T-helper 22 cell (primary cell): Measurements from ENCODE around the gene DEFB127.
"Not testable (repeated sequence)": the region's sequence is repeated elsewhere in the genome, so short reads cannot be mapped to it uniquely, and the experiment has no call there.

Experiments
- DNase-seq: peaks from one replicate; pipeline ENCODE4 v3.0.0-alpha.2; 2020; ENCODE audit warnings: low read depth

The DEFB127 gene, protein sequence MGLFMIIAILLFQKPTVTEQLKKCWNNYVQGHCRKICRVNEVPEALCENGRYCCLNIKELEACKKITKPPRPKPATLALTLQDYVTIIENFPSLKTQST

DNA sequence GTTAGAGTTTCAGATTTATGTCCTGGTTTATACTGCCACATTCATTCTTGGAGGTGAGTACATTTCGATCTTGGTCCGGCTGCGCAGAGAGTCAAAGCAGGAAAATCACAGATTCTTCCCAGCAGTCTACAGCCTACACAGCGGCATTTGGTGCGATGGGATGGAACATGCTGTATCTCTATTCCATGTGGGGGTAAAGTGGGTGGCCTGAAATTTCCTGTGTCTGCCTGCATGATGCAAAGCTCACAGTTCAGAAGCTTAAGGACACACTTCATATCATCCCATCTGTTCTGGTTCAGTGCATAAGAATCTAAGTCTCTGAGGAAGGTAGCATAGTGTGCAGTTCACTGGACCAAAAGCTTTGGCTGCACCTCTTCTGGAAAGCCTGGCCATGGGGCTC is at the start of gene DEFB127:
DEFB127 (plus strand) TSS at position 301 of the 400 bp plus-strand sequence; CDS start at position 392, 91 bp downstream.
- no peak for DNase-seq

DNA sequence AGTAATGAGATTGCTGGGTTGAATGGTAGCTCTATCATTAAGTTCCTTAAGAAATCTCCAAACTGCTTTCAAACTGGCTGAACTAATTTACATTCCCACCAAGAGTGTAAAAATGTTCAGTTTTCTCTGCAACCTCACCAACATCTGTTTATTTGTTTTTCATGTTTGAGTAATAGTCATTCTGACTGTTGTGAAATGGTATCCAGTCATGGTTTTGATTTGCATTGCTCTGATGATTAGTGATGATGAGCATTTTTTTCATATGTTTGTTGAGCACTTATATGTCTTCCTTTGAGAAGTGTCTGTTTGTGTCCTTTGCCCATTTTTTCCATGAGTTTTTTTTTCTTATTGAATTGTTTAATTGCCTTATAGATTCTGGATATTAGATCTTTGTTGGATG is 44.9 kb upstream of the DEFB127 start:
- DNase-seq, result no peak

GRCh38 chr20:117518-117917 is 39.7 kb upstream of the DEFB127 start:
- no peak for DNase-seq

- not testable (repeated sequence) for DNase-seq
Measured at GRCh38 chr20:129786-130323, 27.4 kb upstream of the DEFB127 start.

DNA sequence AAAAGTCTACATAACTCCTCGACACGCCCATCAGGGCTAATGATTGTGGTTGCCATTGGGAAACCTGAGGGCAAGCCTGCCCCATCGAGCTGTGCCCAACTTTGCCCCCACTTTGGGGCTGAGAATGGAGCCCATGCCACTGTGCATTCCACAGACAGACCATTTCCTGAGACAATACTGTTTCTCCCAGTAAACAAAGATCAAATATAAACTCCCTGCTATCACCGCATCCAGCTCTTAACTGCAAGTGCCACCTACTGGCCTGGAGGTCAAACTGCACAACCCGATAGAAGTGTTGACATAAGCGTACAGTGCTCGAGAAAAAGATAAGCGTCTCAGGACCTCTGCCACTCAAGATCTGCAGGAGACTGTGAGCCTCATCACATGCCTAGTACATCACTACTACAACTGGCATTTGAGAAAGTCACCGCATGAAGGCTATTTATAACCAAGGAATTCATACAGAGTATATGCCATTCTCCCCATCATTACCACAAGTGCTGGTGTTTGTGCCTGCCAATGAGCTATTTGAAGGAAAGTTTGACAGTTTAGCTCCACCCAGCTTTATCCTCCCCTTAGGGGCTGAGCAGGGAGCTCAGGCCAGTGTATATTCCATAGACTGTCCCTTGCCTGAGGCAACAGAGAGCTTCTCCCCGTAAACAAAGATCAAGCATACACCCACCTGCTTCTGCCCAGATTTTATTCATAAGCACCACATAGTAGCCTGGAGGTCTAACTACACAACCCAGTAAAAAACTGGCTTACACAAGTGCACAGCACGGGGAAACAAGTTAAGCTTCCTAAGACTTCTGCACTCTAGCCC is 19.4 kb upstream of the DEFB127 start:
- no peak for DNase-seq

- DNase-seq, result no peak
Measured at GRCh38 chr20:142290-142689, 15.0 kb upstream of the DEFB127 start, which contains the start of gene DEFB126. Gene DEFB126 (plus strand): TSS chr20:142590. CDS start chr20:142629, 39 bp downstream.

GRCh38 chr20:145877-146276 is 11.4 kb upstream of the DEFB127 start:
- no peak for DNase-seq

DNA sequence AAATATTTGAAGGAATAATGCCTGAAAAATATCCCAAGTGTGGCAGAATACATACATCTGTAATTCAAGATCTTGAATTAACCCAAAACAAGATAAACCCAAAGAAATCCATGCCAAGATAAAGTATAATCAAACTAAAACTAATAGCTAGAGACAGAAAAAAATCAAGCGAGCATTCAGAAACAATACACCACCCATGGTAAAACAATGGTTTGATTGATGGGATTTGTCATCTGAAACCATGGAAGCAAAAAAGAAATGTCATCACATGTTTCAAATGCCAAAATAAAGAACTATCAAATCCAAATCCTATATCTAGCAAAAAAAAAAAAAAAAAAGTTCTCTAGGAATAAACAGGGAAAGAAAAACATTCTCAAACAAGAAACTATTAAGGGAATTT is 5.1 kb upstream of the DEFB127 start:
- no peak for DNase-seq

- DNase-seq, result no peak
Measured at GRCh38 chr20:164618-165017, 7.4 kb downstream of the DEFB127 start.

DNA sequence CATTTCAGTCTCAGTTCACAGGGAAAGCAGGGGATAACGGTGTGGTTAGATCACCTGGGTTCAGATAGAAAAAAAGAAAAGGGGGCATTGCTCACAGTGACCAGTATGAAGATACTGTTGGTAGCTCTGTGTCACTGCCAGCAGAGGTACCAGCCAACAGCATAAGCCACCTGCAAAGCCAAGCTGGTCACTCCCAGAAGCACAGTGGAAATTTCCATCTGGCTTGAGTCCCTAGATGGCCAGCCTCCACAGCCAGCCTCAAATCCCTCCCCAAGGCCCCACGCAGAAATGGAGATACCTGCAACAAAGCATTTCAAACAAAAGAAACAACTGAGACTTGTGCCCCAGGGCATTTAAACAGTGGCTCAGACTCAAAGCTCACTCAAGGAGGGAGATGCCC is 11.6 kb downstream of the DEFB127 start:
- DNase-seq, result no peak

DNA sequence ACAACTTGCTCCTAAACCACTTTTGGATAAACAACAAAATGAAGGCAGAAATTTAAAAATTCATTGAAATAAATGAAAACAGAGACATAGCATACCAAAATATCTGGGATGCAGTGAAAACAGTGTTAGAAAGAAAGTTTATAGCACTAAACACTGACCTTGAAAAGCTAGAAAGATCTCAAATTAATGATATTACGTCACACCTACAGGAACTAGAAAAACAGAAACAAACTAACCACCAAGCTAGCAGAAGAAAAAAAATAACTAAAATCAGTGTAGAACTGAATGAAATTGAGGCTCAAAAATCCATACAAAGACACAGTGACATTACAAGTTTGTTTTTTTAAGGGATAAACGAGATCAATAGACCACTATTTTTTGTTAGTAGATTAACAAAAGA is 27.0 kb downstream of the DEFB127 start:
- no peak for DNase-seq

- DNase-seq, result no peak
Measured at GRCh38 chr20:187733-188132, 30.5 kb downstream of the DEFB127 start.

- DNase-seq, result no peak
Measured at GRCh38 chr20:189611-190010, 32.4 kb downstream of the DEFB127 start, which contains the start of gene DEFB128. Gene DEFB128 (minus strand): TSS chr20:189711. CDS start chr20:189623, 88 bp downstream.

- no peak for DNase-seq
Measured at GRCh38 chr20:198225-198624, 41.0 kb downstream of the DEFB127 start.

DNA sequence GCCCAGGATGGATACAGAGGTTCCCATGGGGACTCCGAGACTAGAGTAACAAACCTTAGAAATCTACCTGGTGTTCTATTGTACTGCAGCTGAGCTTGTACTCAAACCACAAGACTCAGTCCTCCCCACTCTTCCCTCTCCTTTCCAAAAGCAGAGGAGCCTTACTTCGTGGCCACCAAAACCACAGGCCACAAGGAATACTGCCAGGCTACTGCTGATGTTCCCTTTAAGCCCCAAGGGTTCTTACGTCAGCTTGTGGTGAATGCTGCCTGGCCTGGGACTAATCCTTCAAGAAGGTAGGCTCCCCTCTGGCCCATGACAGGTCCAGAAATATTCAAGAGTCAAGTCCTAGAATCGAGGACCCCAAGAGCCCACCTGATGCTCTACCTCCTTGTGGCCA is 42.7 kb downstream of the DEFB127 start:
- no peak for DNase-seq

GRCh38 chr20:203630-204029 is 46.4 kb downstream of the DEFB127 start:
- not testable (repeated sequence) for DNase-seq
